PC-9 (cell line): ENCODE results near the gene IRGC.

Source experiments
- EZH2 ChIP-seq: fragments of 200-600 bp; sonication (generic); IDR thresholded peaks from 2 replicates; pipeline ENCODE4 v1.8.0; 2017; ENCODE audit warnings: antibody characterized with exemption, low read depth
- TF ChIP-seq, protein P1 (sequence below): fragments of 200-600 bp; sonication (generic); conservative IDR thresholded peaks from 2 replicates; pipeline ENCODE4 v1.6.1; 2017; ENCODE audit warnings: mixed run types, antibody characterized with exemption, mild to moderate bottlenecking, moderate library complexity

DNA sequence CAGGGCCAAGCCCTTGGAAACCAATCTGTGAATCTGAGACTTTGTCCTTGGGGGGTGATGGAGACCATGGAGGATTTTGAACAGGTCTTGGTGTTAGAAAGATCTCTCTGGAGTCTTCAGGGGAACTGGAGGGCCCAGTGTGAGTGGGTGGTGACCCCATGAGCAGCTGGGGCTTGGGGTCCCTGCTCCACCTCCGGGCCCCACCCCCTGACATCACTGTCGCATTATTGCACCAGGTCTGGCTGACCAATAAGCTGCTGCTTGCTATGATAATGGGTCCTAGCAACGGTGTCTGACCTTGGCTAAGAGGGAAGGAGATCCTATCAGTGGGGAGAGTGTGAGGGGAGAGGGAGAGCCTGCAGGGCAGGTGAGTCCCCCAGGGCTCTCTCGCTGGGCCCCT, at the start of gene IRGC:
- TF ChIP-seq, protein P1, sequence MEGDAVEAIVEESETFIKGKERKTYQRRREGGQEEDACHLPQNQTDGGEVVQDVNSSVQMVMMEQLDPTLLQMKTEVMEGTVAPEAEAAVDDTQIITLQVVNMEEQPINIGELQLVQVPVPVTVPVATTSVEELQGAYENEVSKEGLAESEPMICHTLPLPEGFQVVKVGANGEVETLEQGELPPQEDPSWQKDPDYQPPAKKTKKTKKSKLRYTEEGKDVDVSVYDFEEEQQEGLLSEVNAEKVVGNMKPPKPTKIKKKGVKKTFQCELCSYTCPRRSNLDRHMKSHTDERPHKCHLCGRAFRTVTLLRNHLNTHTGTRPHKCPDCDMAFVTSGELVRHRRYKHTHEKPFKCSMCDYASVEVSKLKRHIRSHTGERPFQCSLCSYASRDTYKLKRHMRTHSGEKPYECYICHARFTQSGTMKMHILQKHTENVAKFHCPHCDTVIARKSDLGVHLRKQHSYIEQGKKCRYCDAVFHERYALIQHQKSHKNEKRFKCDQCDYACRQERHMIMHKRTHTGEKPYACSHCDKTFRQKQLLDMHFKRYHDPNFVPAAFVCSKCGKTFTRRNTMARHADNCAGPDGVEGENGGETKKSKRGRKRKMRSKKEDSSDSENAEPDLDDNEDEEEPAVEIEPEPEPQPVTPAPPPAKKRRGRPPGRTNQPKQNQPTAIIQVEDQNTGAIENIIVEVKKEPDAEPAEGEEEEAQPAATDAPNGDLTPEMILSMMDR, result no peak
- TF ChIP-seq EZH2, result no peak
